Esophagus squamous epithelium (tissue), 5 donors: ENCODE data around the gene DRAP1. TPM values are rescaled to one million over a fixed set of nuclear protein-coding genes. Genes with fewer than 3 reads are reported as not detected.

ENCODE experiments used
- DNase-seq: peaks from one replicate; lab custom pipeline; 2025; lab: John Stamatoyannopoulos, UW
- H3K27ac ChIP-seq, 4 donors: fragments of 200-600 bp; sonication (generic); one replicate each; pipeline ENCODE4 v1.5.1; 2016 to 2019; ENCODE audit warnings: mild to moderate bottlenecking in 1 of 4
- H3K27me3 ChIP-seq, 4 donors: fragments of 200-600 bp; sonication (generic); 1 replicate in 3 of 4; 2 replicates in 1 of 4; pipeline versions ENCODE4 v1.5.1 to v1.6.0; 2017 to 2021; ENCODE audit warnings: antibody characterized with exemption in 1 of 4
- H3K36me3 ChIP-seq, 3 donors: fragments of 200-600 bp; sonication (generic); one replicate each; pipeline ENCODE4 v1.5.1; 2016 to 2019
- H3K4me1 ChIP-seq, 3 donors: fragments of 200-600 bp; sonication (generic); one replicate each; pipeline ENCODE4 v1.5.1; 2017 to 2019
- H3K4me3 ChIP-seq, 4 donors: fragments of 200-600 bp; sonication (generic); 1 replicate in 3 of 4; 2 replicates in 1 of 4; pipeline ENCODE4 v1.5.1; 2016 to 2019; ENCODE audit warnings: mild to moderate bottlenecking in 2 of 4, moderate library complexity in 1 of 4
- H3K9me3 ChIP-seq, 3 donors: fragments of 200-600 bp; sonication (generic); one replicate each; pipeline ENCODE4 v1.5.1; 2016 to 2019
- POLR2A ChIP-seq, 4 donors: fragments of 450-650 bp; IDR thresholded peaks; one replicate each; pipeline ENCODE4 v1.6.1; 2017; ENCODE audit warnings: antibody characterized with exemption in 4 of 4, mild to moderate bottlenecking in 4 of 4, moderate library complexity in 3 of 4
- WGBS, 2 donors: methylation state at CpG; one replicate each; pipeline ENCODE4 v1.1.5; 2018; 5-methylcytosine and 5-hydroxymethylcytosine counted together
- intact Hi-C: fragments of 100-400 bp; cut with DNase I; formaldehyde crosslinking; loops from one replicate; pipeline ENCODE4 v1.15.0; 2022
- total RNA-seq, 4 donors: library from RNA; depleted of rRNA; stranded (reverse); fragments of >200 nt; gene quantifications; one replicate each; pipeline ENCODE4 v1.1.0, GENCODE V29; 2016
- TF ChIP-seq, protein P1 (sequence below), 6 experiments: fragments of 450-650 bp in 4 of 6; fragments of 200-600 bp in 2 of 6; sonication (generic) in 2 of 6; IDR thresholded peaks; one replicate each; pipeline ENCODE4 v1.5.1; 2016 to 2019; ENCODE audit warnings: antibody characterized with exemption in 6 of 6, mild to moderate bottlenecking in 4 of 6, moderate library complexity in 4 of 6
- donor health status: DM: yes; HTN: yes; CAD: no.

Gene DRAP1
- total RNA-seq, 4 donors from 2014 or later = 69.6 to 138 (median 76.8) TPM

DNA sequence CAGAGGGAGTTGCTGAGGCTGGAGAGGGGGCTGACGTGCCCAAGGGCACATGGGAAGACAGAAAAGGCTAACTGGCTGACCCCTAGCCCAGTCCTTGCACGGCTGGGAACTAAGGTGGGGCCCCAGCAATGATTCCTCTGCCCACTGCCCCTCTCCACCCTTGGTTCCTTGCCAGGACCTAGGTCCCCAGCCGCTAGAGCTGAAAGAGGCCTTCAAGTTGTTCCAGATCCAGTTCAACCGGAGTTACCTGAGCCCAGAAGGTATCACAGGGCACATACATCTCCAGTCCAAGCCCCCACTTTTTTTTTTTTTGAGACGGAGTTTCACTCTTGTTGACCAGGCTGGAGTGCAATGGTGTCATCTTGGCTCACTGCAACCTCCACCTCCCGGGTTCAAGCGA is 39.2 kb upstream of the DRAP1 start:
- no peaks in the 10 kb centered on the region for H3K27me3 ChIP-seq
- no peaks in the 10 kb centered on the region for H3K9me3 ChIP-seq
- intact Hi-C loops = loop anchor here (5.0 kb wide), 1 partner anchor 107 kb away; no protein-coding TSS in a partner anchor
- no peak for DNase-seq
- peaks cover 0 to 31% (median 8%) of the 10 kb centered on the region in 3 donors for H3K36me3 ChIP-seq
- H3K27ac ChIP-seq = no peak overlapping the region
- WGBS, 2 donors = 51 to 59% methylated on average over 5 of the region's 7 CpGs
- peaks cover 0 to 16% (median 0%) of the 10 kb centered on the region in 3 donors for H3K4me1 ChIP-seq
- TF ChIP-seq, protein P1, sequence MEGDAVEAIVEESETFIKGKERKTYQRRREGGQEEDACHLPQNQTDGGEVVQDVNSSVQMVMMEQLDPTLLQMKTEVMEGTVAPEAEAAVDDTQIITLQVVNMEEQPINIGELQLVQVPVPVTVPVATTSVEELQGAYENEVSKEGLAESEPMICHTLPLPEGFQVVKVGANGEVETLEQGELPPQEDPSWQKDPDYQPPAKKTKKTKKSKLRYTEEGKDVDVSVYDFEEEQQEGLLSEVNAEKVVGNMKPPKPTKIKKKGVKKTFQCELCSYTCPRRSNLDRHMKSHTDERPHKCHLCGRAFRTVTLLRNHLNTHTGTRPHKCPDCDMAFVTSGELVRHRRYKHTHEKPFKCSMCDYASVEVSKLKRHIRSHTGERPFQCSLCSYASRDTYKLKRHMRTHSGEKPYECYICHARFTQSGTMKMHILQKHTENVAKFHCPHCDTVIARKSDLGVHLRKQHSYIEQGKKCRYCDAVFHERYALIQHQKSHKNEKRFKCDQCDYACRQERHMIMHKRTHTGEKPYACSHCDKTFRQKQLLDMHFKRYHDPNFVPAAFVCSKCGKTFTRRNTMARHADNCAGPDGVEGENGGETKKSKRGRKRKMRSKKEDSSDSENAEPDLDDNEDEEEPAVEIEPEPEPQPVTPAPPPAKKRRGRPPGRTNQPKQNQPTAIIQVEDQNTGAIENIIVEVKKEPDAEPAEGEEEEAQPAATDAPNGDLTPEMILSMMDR (IDR thresholded peaks at IDR 0.05) = no peak
- no peak for TF ChIP-seq POLR2A (IDR thresholded peaks at IDR 0.05)
- peak overlapping the region in 1 of 4 donors; percentile 16 for H3K4me3 ChIP-seq

DNA sequence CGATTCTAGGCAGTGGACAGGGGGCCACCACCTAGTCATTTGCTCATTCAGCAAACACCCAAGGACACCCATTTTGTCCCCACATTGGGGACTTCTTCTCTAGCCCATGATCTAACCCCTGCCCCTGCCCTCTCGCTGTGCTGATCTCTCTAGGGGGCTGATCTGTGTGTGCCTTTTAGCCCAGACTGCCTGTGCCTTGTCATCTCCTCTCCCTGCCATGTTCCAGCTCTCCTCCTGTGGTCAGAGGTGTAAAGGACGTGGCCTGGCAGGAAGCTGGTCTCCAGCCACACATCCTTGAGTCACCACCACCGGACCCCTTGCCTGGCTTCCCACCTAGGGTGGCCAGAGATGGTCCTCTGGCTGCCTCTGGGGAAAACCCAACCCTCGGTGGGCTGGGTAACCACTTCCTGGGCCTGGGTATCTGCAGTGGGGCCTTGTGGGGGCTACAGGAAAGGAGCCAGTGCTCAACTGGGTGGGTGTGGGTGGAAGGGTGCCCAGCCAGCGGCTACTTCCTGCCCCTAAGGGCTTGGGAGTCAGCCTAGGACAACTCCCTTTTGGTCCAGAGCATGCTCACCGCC is 38.3 kb upstream of the DRAP1 start:
- peaks cover 0 to 19% (median 0%) of the 10 kb centered on the region in 3 donors for H3K4me1 ChIP-seq
- H3K36me3 ChIP-seq = peaks cover 0 to 40% (median 8%) of the 10 kb centered on the region in 3 donors
- intact Hi-C loops = loop anchor here (5.0 kb wide), 1 partner anchor 106 kb away; no protein-coding TSS in a partner anchor
- 71 to 89% methylated on average over 3 to 4 of the region's 7 CpGs for WGBS, 2 donors
- H3K4me3 ChIP-seq = no peak overlapping the region
- no peaks in the 10 kb centered on the region for H3K27me3 ChIP-seq
- no peak for DNase-seq
- H3K27ac ChIP-seq = peak overlapping the region in 1 of 4 donors; percentile 13
- no peak for TF ChIP-seq POLR2A (IDR thresholded peaks at IDR 0.05)
- TF ChIP-seq, protein P1 (IDR thresholded peaks at IDR 0.05) = no peak
- H3K9me3 ChIP-seq = no peaks in the 10 kb centered on the region

DNA sequence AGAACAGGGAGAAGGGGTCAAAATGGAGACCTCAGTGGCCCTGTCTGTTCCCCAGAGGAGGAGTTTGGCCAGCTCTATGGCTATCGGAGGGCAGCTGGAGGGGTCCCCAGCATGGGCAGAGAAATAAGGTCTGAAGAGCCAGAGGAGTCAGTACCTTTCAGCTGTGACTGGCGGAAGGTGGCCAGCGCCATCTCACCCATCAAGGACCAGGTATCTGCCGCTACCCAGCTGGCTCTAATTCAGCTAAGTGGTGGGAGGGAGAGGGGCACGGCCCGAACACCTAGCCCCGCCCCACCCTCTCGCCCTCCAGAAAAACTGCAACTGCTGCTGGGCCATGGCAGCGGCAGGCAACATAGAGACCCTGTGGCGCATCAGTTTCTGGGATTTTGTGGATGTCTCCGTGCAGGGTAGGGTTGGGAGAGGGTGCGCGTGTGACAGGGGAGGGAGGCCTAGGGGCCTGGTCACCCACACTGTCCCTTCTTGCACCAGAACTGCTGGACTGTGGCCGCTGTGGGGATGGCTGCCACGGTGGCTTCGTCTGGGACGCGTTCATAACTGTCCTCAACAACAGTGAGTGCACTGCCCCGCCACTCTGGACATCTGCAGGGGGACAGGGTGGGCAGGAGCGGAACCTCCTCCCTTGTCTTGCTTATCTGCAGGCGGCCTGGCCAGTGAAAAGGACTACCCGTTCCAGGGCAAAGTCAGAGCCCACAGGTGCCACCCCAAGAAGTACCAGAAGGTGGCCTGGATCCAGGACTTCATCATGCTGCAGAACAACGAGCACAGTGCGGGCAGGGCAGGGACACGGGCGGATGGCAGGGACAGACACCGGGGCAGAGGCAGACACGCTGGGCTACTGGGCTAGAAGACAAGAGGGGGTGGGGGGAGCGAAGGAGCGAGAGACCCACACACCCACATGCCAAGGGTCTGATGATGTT is 36.8 kb upstream of the DRAP1 start:
- H3K9me3 ChIP-seq = no peaks in the 10 kb centered on the region
- WGBS, 2 donors = 83 to 92% methylated on average over 18 to 19 of the region's 30 CpGs
- intact Hi-C loops = loop anchor here (5.0 kb wide), 1 partner anchor 105 kb away; no protein-coding TSS in a partner anchor

DNA sequence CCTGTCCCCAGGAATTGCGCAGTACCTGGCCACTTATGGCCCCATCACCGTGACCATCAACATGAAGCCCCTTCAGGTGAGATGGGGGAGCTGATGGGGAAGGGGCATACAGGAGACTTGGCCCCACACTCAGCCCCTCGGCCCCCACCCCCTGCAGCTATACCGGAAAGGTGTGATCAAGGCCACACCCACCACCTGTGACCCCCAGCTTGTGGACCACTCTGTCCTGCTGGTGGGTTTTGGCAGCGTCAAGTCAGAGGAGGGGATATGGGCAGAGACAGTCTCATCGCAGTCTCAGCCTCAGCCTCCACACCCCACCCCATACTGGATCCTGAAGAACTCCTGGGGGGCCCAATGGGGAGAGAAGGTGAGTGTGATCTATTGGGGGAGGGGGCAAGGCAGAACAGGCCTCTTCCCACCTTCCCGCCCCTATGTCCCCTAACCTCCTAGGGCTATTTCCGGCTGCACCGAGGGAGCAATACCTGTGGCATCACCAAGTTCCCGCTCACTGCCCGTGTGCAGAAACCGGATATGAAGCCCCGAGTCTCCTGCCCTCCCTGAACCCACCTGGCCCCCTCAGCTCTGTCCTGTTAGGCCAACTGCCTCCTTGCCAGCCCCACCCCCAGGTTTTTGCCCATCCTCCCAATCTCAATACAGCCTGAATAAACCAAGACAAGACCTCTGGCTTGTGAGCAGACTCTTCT is 36.0 kb upstream of the DRAP1 start:
- H3K36me3 ChIP-seq = peaks cover 0 to 53% (median 11%) of the 10 kb centered on the region in 3 donors
- H3K4me3 ChIP-seq = no peak overlapping the region
- H3K4me1 ChIP-seq = peaks cover 8 to 38% (median 8%) of the 10 kb centered on the region in 3 donors
- H3K27me3 ChIP-seq = no peaks in the 10 kb centered on the region
- no peak overlapping the region for H3K27ac ChIP-seq
- no peak for DNase-seq
- TF ChIP-seq POLR2A (IDR thresholded peaks at IDR 0.05) = no peak
- TF ChIP-seq, protein P1 (IDR thresholded peaks at IDR 0.05) = no peak
- H3K9me3 ChIP-seq = no peaks in the 10 kb centered on the region
- intact Hi-C loops = loop anchor here (5.0 kb wide), 1 partner anchor 104 kb away; no protein-coding TSS in a partner anchor
- WGBS, 2 donors = 78 to 91% methylated on average over 3 to 6 of the region's 13 CpGs

More for the DNA sequence above, 36.8 kb upstream of the DRAP1 start:
- H3K4me1 ChIP-seq = peaks cover 1 to 31% (median 3%) of the 10 kb centered on the region in 3 donors
- H3K4me3 ChIP-seq = no peak overlapping the region
- no peak for DNase-seq
- H3K27me3 ChIP-seq = no peaks in the 10 kb centered on the region
- peaks cover 0 to 53% (median 11%) of the 10 kb centered on the region in 3 donors for H3K36me3 ChIP-seq
- H3K27ac ChIP-seq = no peak overlapping the region
- TF ChIP-seq, protein P1 (IDR thresholded peaks at IDR 0.05) = no peak
- TF ChIP-seq POLR2A (IDR thresholded peaks at IDR 0.05) = no peak
